GM12864 (cell line): ENCODE measurements around the gene ARHGDIB.

Source experiments
- DNase-seq: peaks from one replicate; pipeline ENCODE4 v3.0.0-alpha.2; 2011; ENCODE audit warnings: low read depth
- H3K4me3 ChIP-seq: 2 replicates; pipeline ENCODE4 v1.5.1; 2011; ENCODE audit warnings: mild to moderate bottlenecking, low read depth, low read length, control low read depth
- CTCF ChIP-seq: IDR thresholded peaks from 2 replicates; pipeline ENCODE4 v1.5.1; 2011; ENCODE audit warnings: low read depth, mild to moderate bottlenecking, moderate library complexity, low read length, control low read depth, inconsistent platforms; ENCODE audit errors: missing control alignments

The ARHGDIB gene

DNA sequence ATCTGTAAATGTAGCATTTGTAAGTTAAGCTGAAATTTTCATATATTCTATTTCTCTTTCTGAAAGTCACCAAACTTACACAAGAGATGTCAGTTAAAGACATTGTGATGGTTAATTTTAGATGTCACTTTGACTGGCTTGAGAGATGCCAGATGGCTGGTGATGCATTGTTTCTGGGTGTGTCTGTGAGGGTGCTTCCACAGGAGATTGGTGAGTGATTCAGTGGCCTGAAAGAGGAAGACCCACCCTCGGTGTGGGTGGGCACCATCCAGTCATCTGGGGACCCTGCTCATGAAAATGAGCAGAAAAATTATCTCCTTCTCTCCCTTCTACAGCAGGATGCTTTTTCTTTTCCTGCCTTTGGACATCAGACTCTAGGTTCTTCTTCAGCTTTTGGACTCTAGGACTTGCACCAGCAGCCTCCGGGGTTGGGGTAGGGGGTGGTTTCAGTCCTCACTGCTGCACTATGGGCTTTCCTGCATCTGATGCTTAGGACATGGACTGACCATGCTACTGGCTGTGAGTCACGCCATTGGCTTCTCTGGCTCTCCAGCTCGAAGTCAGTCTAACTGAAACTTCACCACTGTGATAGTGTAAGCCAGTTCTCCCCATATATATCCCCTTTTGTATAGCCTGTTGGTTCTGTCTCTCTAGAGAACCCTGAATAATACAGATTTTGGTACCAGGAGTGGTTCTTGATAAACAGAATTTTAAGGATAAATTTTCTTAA, 32.3 kb upstream of the ARHGDIB start:
- no peak overlapping the region for H3K4me3 ChIP-seq
- no peak for DNase-seq
- TF ChIP-seq CTCF: no peak

DNA sequence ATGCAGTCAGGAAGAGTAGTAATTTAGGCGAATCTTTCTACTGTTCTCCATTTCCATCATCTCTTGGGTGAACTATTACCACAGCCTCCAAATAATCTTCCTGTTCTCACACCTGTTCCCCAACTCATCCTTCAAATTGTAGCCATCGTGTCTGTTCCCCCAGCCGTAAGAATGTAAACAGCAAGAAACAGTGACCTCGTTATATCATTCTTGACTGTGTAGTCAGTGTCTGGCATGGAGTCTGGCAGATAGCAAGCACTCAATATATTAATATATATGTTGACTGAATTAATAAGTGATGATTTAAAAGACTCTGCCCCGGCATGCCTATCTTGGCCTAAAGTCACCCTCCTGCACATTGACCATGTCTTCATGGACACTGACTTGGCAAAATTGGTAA, 31.7 kb upstream of the ARHGDIB start:
- no peak overlapping the region for H3K4me3 ChIP-seq
- TF ChIP-seq CTCF: no peak
- no peak for DNase-seq

DNA sequence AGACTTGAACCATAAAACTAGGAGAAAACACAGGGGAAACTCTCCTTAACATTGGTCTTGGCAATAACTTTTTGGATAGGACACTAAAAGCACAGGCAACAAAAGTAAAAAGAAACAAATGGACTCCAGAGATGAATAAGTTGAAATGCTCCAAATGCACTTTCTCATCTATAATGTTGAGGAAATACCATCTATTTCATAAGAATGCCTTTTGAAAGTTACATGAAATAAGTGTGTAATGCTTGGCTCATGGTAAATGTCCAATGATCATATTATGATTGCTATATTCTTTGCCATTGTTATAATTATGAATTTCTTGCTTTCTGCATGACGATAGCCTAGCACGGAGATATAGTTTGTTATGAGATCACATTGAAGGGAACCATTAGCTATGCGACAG, 31.3 kb upstream of the ARHGDIB start:
- H3K4me3 ChIP-seq: no peak overlapping the region
- DNase-seq: no peak
- TF ChIP-seq CTCF: no peak

DNA sequence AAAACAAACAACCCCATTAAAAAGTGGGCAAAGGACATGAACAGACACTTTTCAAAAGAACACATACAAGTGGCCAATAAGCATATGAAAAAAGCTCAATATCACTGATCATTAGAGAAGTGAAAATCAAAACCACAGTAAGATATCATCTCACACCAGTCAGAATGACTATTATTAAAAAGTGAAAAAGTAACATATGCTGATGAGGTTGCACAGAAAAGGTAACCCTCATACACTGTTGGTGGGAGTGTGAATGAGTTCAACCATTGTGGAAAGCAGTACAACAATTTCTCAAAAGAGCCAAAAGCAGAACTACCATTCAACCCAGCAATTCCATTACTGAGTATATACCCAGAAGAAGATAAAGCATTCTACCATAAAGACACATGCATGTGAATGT, 29.7 kb upstream of the ARHGDIB start:
- no peak for TF ChIP-seq CTCF
- H3K4me3 ChIP-seq: no peak overlapping the region
- DNase-seq: no peak

GRCh38 chr12:14989790-14990189, 28.4 kb upstream of the ARHGDIB start:
- TF ChIP-seq CTCF: no peak
- no peak for DNase-seq
- no peak overlapping the region for H3K4me3 ChIP-seq

DNA sequence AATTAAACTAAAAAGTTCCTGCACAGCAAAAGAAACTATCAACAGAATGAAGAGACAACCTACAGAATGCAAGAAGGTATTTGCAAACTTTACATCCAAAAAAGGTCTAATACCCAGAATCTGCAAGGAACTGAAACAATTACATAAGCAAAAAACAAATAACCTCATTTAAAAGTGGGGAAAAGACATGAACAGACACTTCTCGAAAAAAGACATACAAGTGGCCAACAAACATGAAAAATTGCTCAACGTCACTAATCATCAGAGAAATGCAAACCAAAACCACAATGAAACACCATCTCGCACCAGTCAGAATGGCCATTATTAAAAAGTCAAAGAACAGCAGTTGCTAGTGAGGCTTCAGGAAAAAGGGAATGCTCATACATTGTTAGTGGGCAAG, 26.6 kb upstream of the ARHGDIB start:
- TF ChIP-seq CTCF: no peak
- DNase-seq: no peak

GRCh38 chr12:14986449-14986848, 25.0 kb upstream of the ARHGDIB start:
- TF ChIP-seq CTCF: no peak
- H3K4me3 ChIP-seq: no peak overlapping the region
- no peak for DNase-seq

More for the DNA sequence above, 26.6 kb upstream of the ARHGDIB start:
- H3K4me3 ChIP-seq: no peak overlapping the region
